Heart left ventricle (tissue), 16 donors: ENCODE data around the gene KCNMB4. TPM values are rescaled to one million over a fixed set of nuclear protein-coding genes. Genes with fewer than 3 reads are reported as not detected.

Experiments used
- ATAC-seq, 4 donors: fragments of 200-7000 bp; cut with Tn5 transposase; one replicate each; pipeline ENCODE4 v1.9.1; 2020 to 2022; ENCODE audit warnings: moderate library complexity in 4 of 4, mild to moderate bottlenecking in 3 of 4, moderate number of reproducible peaks in 1 of 4
- DNase-seq, 5 donors: peaks; one replicate each; pipeline ENCODE4 v3.0.0-alpha.2; 2020
- H3K27ac ChIP-seq, 12 donors: fragments of 200-600 bp; sonication (generic) in 4 of 12; one replicate each; pipeline versions ENCODE4 v1.5.0 to v1.8.0; 2016 to 2022; ENCODE audit warnings: mild to moderate bottlenecking in 2 of 12
- H3K27me3 ChIP-seq, 9 donors: fragments of 200-600 bp; sonication (generic) in 2 of 9; one replicate each; pipeline versions ENCODE4 v1.5.1 to v1.8.0; 2016 to 2022; ENCODE audit warnings: mild to moderate bottlenecking in 3 of 9
- H3K36me3 ChIP-seq, 9 donors: fragments of 200-600 bp; sonication (generic) in 2 of 9; one replicate each; pipeline versions ENCODE4 v1.5.0 to v1.8.0; 2018 to 2022; ENCODE audit warnings: mild to moderate bottlenecking in 2 of 9
- H3K4me1 ChIP-seq, 12 donors: fragments of 200-600 bp; sonication (generic) in 4 of 12; one replicate each; pipeline versions ENCODE4 v1.5.0 to v1.8.0; 2016 to 2022; ENCODE audit warnings: mild to moderate bottlenecking in 3 of 12
- H3K4me3 ChIP-seq, 12 donors: fragments of 200-600 bp; sonication (generic) in 4 of 12; one replicate each; pipeline versions ENCODE4 v1.5.0 to v1.8.0; 2017 to 2022; ENCODE audit warnings: mild to moderate bottlenecking in 9 of 12, moderate library complexity in 4 of 12
- H3K9me3 ChIP-seq, 12 donors: fragments of 200-600 bp; sonication (generic) in 4 of 12; one replicate each; pipeline versions ENCODE4 v1.5.0 to v1.8.0; 2016 to 2022; ENCODE audit warnings: mild to moderate bottlenecking in 1 of 12
- POLR2A ChIP-seq, 2 donors: fragments of 450-650 bp; IDR thresholded peaks; one replicate each; pipeline ENCODE4 v1.6.1; 2017; ENCODE audit warnings: antibody characterized with exemption in 2 of 2, mild to moderate bottlenecking in 2 of 2, moderate library complexity in 2 of 2
- WGBS, 4 donors: extraction: QIAGEN DNeasy Blood & Tissue Kit in 2 of 4; methylation state at CpG; one replicate each; pipeline versions ENCODE4 v1.1.5 to v1.1.7; 2013 to 2018; 5-methylcytosine and 5-hydroxymethylcytosine counted together
- intact Hi-C, 10 donors: fragments of 100-400 bp; cut with DNase I; formaldehyde crosslinking; loops; one replicate each; pipeline versions ENCODE4 v1.11.1 to v1.14.2; 2022
- polyA plus RNA-seq, 2 donors: library from polyadenylated mRNA; stranded (reverse); fragments of 200-250 nt; gene quantifications; one replicate each; pipeline ENCODE4 v1.2.3, GENCODE V29; 2013
- total RNA-seq, 9 donors: library from RNA; depleted of rRNA in 2 of 9; stranded (reverse); fragments of >200 nt in 2 of 9; fragmentation: NEBNext Ultra II Directional in 3 of 9; extraction: Animal tissue kit (Norgen Biotek cat#: 25700) in 3 of 9; gene quantifications; one replicate each; pipeline versions ENCODE4 v1.1.0 to v1.2.4, GENCODE V29; 2016 to 2023
- TF ChIP-seq, protein P1 (sequence below), 12 donors: fragments of 200-600 bp; sonication (generic) in 4 of 12; IDR thresholded peaks; one replicate each; pipeline versions ENCODE4 v1.5.0 to v1.8.0; 2018 to 2022; ENCODE audit warnings: antibody characterized with exemption in 12 of 12, mild to moderate bottlenecking in 5 of 12
- donor health status: ischemic (EF 13 %, LVEDD 7.1; RV severe dilation, severe dysfunction).
- donor health status: healthy with polysubstance abuse.
- donor health status: DM: no; HTN: yes; CAD: no.
- donor health status: DM: no; HTN: no; CAD: no.
- donor health status: ischemic (EF 25% LVEDD 6.9; RV normal size, moderate dysfunction).
- donor health status: ischemic (EF 25% LVEDD 5.7; RV mildly dilated, moderate dysfunction).
- donor health status: healthy.
- donor health status: DM: yes; HTN: yes; CAD: no.
- donor health status: ischemic (EF 35%, LVEDD 5.7; RV mildly dilated, moderate dysfunction).
- donor health status: nonischemic (EF 11% LVEDD 7.7; RV severe dilation, severe dysfunction).
- donor health status: DM: yes; HTN: yes; CAD: no.
- donor health status: PGD.
- donor health status: ischemic (EF 29% LVEDD 5.4; RV normal size, mild dysfunction).
- donor health status: nonischemic (EF 23%, LVEDD 6.1; RV moderate dilation, normal function).

KCNMB4 gene
- total and polyA plus RNA-seq, 11 donors, result 0.96 to 3.6 (median 2.1) TPM

- ATAC-seq (no peak), DNase-seq (no peak)
- no peak for TF ChIP-seq POLR2A (IDR thresholded peaks at IDR 0.05)
- TF ChIP-seq, protein P1, sequence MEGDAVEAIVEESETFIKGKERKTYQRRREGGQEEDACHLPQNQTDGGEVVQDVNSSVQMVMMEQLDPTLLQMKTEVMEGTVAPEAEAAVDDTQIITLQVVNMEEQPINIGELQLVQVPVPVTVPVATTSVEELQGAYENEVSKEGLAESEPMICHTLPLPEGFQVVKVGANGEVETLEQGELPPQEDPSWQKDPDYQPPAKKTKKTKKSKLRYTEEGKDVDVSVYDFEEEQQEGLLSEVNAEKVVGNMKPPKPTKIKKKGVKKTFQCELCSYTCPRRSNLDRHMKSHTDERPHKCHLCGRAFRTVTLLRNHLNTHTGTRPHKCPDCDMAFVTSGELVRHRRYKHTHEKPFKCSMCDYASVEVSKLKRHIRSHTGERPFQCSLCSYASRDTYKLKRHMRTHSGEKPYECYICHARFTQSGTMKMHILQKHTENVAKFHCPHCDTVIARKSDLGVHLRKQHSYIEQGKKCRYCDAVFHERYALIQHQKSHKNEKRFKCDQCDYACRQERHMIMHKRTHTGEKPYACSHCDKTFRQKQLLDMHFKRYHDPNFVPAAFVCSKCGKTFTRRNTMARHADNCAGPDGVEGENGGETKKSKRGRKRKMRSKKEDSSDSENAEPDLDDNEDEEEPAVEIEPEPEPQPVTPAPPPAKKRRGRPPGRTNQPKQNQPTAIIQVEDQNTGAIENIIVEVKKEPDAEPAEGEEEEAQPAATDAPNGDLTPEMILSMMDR (IDR thresholded peaks at IDR 0.05), result no peak
- H3K9me3 ChIP-seq, result peaks cover 0 to 6% (median 0%) of the 10 kb centered on the region in 12 donors
- H3K27me3 ChIP-seq, result no peaks in the 10 kb centered on the region
- intact Hi-C loops, result no loop called here
- H3K36me3 ChIP-seq, result no peaks in the 10 kb centered on the region
- no peak overlapping the region for H3K27ac ChIP-seq
- no peak overlapping the region for H3K4me3 ChIP-seq
- H3K4me1 ChIP-seq, result no peaks in the 10 kb centered on the region
Measured at GRCh38 chr12:70436836-70437235, 70.7 kb downstream of the KCNMB4 start.

GRCh38 chr12:70443062-70443673, 77.1 kb downstream of the KCNMB4 start:
- intact Hi-C loops, result no loop called here
- no peak for ATAC-seq
- Histone ChIP-seq H3K4me3 (no peak overlapping the region), H3K36me3 (no peaks in the 10 kb centered on the region), H3K9me3 (peaks cover 0 to 7% (median 0%) of the 10 kb centered on the region in 12 donors), H3K27me3 (no peaks in the 10 kb centered on the region), H3K4me1 (no peaks in the 10 kb centered on the region), H3K27ac (no peak overlapping the region)
- DNase-seq, result no peak
- TF ChIP-seq, protein P1 (IDR thresholded peaks at IDR 0.05), result no peak
- TF ChIP-seq POLR2A (IDR thresholded peaks at IDR 0.05), result no peak
- WGBS, 4 donors, result 0% methylated on average over 1 of the region's 1 CpG

DNA sequence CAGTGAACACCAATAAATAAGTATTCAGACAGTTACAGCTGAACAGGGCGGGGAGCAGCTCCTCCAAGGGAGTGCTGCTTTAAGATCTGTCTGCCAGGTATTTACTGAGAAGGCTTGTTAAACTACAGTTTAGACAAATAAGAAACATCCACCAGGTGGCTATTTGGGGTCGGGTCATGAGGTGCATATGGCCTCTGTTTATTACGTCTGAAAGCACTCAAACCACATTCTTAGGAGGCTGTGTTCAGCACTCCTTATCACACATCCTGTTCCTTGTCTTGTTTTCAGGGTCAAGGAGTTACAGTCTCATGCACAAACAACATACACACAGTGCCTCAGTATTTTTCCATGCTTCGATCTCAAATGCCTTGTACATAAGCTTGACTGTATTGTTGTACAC, 78.8 kb downstream of the KCNMB4 start:
- intact Hi-C loops, result no loop called here
- H3K27me3 ChIP-seq, result no peaks in the 10 kb centered on the region
- H3K36me3 ChIP-seq, result no peaks in the 10 kb centered on the region
- DNase-seq, result no peak
- no peaks in the 10 kb centered on the region for H3K4me1 ChIP-seq
- peaks cover 0 to 21% (median 5%) of the 10 kb centered on the region in 12 donors for H3K9me3 ChIP-seq
- WGBS, 4 donors, result 57 to 63% (median 60%) methylated on average over 4 of the region's 4 CpGs
- no peak for ATAC-seq
- no peak overlapping the region for H3K27ac ChIP-seq
- TF ChIP-seq, protein P1 (IDR thresholded peaks at IDR 0.05), result no peak
- TF ChIP-seq POLR2A (IDR thresholded peaks at IDR 0.05), result no peak
- no peak overlapping the region for H3K4me3 ChIP-seq

DNA sequence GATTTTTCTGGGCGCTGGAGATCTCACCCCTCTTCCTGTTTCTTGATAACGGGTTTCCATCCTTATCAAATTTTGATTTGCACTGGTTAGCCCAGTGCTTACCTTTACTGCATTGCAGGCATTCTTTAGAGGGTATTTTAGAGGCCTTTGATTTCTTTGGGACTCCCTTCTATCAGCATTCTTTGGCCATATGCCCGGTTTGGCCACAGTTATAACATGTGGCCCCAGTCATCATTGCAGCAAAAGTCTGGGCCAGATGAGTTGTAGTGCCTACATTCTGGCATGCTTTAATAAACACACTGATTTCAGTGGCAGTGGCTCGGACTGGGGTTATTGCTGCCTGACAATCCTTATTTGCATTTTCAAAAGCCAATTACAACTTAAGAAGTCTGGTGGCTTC, 82.3 kb downstream of the KCNMB4 start:
- WGBS, 4 donors, result 41 to 59% (median 47%) methylated on average over 4 of the region's 4 CpGs
- TF ChIP-seq POLR2A (IDR thresholded peaks at IDR 0.05), result no peak
- TF ChIP-seq, protein P1 (IDR thresholded peaks at IDR 0.05), result no peak
- no peak overlapping the region for H3K4me3 ChIP-seq
- no peak overlapping the region for H3K27ac ChIP-seq
- DNase-seq (peak in 1 of 5 donors; percentile 8), ATAC-seq (no peak)
- no peaks in the 10 kb centered on the region for H3K36me3 ChIP-seq
- H3K27me3 ChIP-seq, result no peaks in the 10 kb centered on the region
- H3K4me1 ChIP-seq, result no peaks in the 10 kb centered on the region
- intact Hi-C loops, result no loop called here
- peaks cover 0 to 36% (median 13%) of the 10 kb centered on the region in 12 donors for H3K9me3 ChIP-seq
